Uterus (tissue), 4 donors: ENCODE data around the gene NXNL2. TPM values are rescaled to one million over a fixed set of nuclear protein-coding genes. Genes with fewer than 3 reads are reported as not detected.

Source experiments
- DNase-seq, 2 donors: peaks; one replicate each; pipeline ENCODE4 v3.0.0-alpha.2; 2019 to 2020
- H3K27ac ChIP-seq, 2 donors: fragments of 200-600 bp; sonication (generic); 1 replicate in 1 of 2; 2 replicates in 1 of 2; pipeline ENCODE4 v1.5.1; 2016 to 2018
- H3K27me3 ChIP-seq, 2 donors: fragments of 200-600 bp; sonication (generic); one replicate each; pipeline ENCODE4 v1.5.1; 2018 to 2019; ENCODE audit warnings: control low read depth in 1 of 2
- H3K36me3 ChIP-seq, 2 donors: fragments of 200-600 bp; sonication (generic); one replicate each; pipeline ENCODE4 v1.5.1; 2019; ENCODE audit warnings: control low read depth in 1 of 2
- H3K4me1 ChIP-seq, 2 donors: fragments of 200-600 bp; sonication (generic); one replicate each; pipeline ENCODE4 v1.5.1; 2018 to 2019; ENCODE audit warnings: control low read depth in 1 of 2
- H3K4me3 ChIP-seq, 2 donors: fragments of 200-600 bp; sonication (generic); 1 replicate in 1 of 2; 2 replicates in 1 of 2; pipeline ENCODE4 v1.5.1; 2018 to 2019; ENCODE audit warnings: mild to moderate bottlenecking in 1 of 2
- H3K9me3 ChIP-seq, 2 donors: fragments of 200-600 bp; sonication (generic); one replicate each; pipeline ENCODE4 v1.5.1; 2019; ENCODE audit warnings: control low read depth in 1 of 2
- POLR2A ChIP-seq, 2 donors: fragments of 450-650 bp; IDR thresholded peaks; one replicate each; pipeline ENCODE4 v1.6.1; 2016; ENCODE audit warnings: antibody characterized with exemption in 2 of 2, mild to moderate bottlenecking in 1 of 2, moderate library complexity in 1 of 2
- intact Hi-C: fragments of 100-400 bp; cut with DNase I; formaldehyde crosslinking; loops from one replicate; pipeline ENCODE4 v1.15.1; 2023; ENCODE audit warnings: low total_unique reads
- total RNA-seq, 4 donors: library from RNA; depleted of rRNA in 3 of 4; stranded (reverse); fragments of >200 nt in 3 of 4; gene quantifications; one replicate each; pipeline versions ENCODE4 v1.1.0 to v1.2.4, GENCODE V29; 2014 to 2023
- TF ChIP-seq, protein P1 (sequence below), 4 experiments: fragments of 200-600 bp in 2 of 4; fragments of 450-650 bp in 2 of 4; sonication (generic) in 2 of 4; IDR thresholded peaks; one replicate each; pipeline ENCODE4 v1.5.1; 2016 to 2019; ENCODE audit warnings: antibody characterized with exemption in 4 of 4, mild to moderate bottlenecking in 2 of 4, moderate library complexity in 1 of 4
- donor health status: DM: yes; HTN: yes; CAD: no.

Gene NXNL2
- total RNA-seq, 4 donors from 2014 or later: 2.0 to 32.4 (median 9.7) TPM

GRCh38 chr9:88567870-88568269 is 32.9 kb downstream of the NXNL2 start:
- H3K36me3 ChIP-seq: no peaks in the 10 kb centered on the region
- no peak overlapping the region for H3K4me3 ChIP-seq
- no peak for DNase-seq
- no peaks in the 10 kb centered on the region for H3K4me1 ChIP-seq
- no peak overlapping the region for H3K27ac ChIP-seq
- TF ChIP-seq, protein P1, sequence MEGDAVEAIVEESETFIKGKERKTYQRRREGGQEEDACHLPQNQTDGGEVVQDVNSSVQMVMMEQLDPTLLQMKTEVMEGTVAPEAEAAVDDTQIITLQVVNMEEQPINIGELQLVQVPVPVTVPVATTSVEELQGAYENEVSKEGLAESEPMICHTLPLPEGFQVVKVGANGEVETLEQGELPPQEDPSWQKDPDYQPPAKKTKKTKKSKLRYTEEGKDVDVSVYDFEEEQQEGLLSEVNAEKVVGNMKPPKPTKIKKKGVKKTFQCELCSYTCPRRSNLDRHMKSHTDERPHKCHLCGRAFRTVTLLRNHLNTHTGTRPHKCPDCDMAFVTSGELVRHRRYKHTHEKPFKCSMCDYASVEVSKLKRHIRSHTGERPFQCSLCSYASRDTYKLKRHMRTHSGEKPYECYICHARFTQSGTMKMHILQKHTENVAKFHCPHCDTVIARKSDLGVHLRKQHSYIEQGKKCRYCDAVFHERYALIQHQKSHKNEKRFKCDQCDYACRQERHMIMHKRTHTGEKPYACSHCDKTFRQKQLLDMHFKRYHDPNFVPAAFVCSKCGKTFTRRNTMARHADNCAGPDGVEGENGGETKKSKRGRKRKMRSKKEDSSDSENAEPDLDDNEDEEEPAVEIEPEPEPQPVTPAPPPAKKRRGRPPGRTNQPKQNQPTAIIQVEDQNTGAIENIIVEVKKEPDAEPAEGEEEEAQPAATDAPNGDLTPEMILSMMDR (IDR thresholded peaks at IDR 0.05): no peak
- TF ChIP-seq POLR2A (IDR thresholded peaks at IDR 0.05): no peak
- H3K9me3 ChIP-seq: no peaks in the 10 kb centered on the region
- H3K27me3 ChIP-seq: no peaks in the 10 kb centered on the region
- intact Hi-C loops: no loop called here

- intact Hi-C loops: loop anchor here (10.0 kb wide), 1 partner anchor 177 kb away; no protein-coding TSS in a partner anchor
- Histone ChIP-seq H3K27ac (no peak overlapping the region), H3K27me3 (no peaks in the 10 kb centered on the region)
Measured at GRCh38 chr9:88571419-88571818, 36.4 kb downstream of the NXNL2 start.

GRCh38 chr9:88572684-88573083 is 37.7 kb downstream of the NXNL2 start:
- TF ChIP-seq, protein P1 (IDR thresholded peaks at IDR 0.05): no peak
- no peak for TF ChIP-seq POLR2A (IDR thresholded peaks at IDR 0.05)
- H3K4me3 ChIP-seq: no peak overlapping the region
- no peaks in the 10 kb centered on the region for H3K4me1 ChIP-seq
- no peaks in the 10 kb centered on the region for H3K9me3 ChIP-seq
- H3K27ac ChIP-seq: no peak overlapping the region
- no peak for DNase-seq
- H3K36me3 ChIP-seq: no peaks in the 10 kb centered on the region
- no peaks in the 10 kb centered on the region for H3K27me3 ChIP-seq
- intact Hi-C loops: loop anchor here (10.0 kb wide), 1 partner anchor 178 kb away; no protein-coding TSS in a partner anchor

More at GRCh38 chr9:88571419-88571818, 36.4 kb downstream of the NXNL2 start:
- DNase-seq: no peak
- Histone ChIP-seq H3K4me1 (no peaks in the 10 kb centered on the region), H3K36me3 (no peaks in the 10 kb centered on the region), H3K9me3 (no peaks in the 10 kb centered on the region), H3K4me3 (no peak overlapping the region)
- no peak for TF ChIP-seq POLR2A (IDR thresholded peaks at IDR 0.05)
- TF ChIP-seq, protein P1 (IDR thresholded peaks at IDR 0.05): no peak

DNA sequence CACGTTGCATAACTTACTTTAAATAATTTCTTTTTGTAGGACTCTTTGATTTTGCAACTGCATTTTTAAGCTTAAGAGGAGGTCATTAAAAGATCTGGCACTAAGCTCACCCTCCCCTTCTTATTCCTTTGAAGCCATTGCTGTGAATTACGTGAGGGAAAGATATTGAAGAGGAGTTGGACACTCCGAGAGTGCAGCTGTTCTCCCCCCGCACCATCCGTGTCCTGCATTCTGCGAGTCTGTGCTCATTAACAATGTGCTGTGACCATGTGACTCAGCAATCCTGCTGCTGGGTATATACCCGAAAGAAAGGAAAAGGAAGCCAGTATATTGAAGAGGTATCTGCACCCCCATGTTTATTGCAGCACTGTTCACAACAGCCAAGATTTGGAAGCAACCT is 40.0 kb downstream of the NXNL2 start:
- intact Hi-C loops: loop anchor here (10.0 kb wide), 1 partner anchor 180 kb away; no protein-coding TSS in a partner anchor
- no peak overlapping the region for H3K4me3 ChIP-seq
- H3K9me3 ChIP-seq: no peaks in the 10 kb centered on the region
- TF ChIP-seq, protein P1 (IDR thresholded peaks at IDR 0.05): no peak
- no peak for TF ChIP-seq POLR2A (IDR thresholded peaks at IDR 0.05)
- H3K36me3 ChIP-seq: no peaks in the 10 kb centered on the region
- DNase-seq: peak; percentile 56 to 59
- no peak overlapping the region for H3K27ac ChIP-seq
- H3K4me1 ChIP-seq: no peaks in the 10 kb centered on the region
- H3K27me3 ChIP-seq: no peaks in the 10 kb centered on the region

DNA sequence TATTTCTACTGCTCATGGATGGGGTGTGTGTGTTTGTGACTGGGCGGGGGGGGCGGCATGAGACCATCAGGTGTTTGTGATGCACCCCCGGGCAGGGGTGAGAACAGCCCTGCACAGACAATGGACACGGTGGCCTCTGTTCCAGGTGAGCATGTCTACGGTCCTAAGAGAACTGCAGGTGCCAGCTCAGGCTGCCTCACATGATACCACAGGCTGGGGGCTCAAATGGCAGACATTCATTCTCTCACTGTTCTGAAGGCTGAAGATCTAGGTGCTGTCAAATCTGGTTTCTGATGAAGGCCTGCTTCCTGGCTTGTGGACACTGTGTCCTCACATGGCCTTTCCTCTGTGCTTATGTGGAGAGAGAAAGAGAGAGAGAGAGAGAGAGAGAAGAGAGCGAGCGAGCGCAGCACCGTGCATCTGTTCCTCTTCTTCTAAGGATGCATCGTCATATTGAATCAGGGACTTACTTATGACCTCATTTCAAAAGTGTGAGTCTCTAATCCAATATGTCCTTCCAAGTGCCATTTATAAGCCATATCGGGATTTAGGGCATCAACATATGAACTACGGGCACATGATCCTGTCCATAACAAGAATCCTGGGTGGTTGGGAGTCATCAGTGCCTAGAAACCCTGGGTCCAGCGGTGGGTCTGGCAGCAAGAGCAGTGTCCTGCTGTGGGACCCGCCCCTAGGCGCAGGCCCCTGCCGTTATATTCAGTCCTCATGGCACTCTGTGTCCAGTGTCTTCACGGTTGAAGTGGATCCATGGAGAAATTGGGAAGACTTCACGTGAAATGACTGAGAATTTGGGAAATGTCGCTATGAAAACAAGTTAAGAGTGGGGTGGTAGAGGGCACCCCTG is 42.5 kb downstream of the NXNL2 start:
- Histone ChIP-seq H3K4me1 (no peaks in the 10 kb centered on the region), H3K36me3 (no peaks in the 10 kb centered on the region), H3K27me3 (no peaks in the 10 kb centered on the region), H3K9me3 (no peaks in the 10 kb centered on the region), H3K4me3 (no peak overlapping the region), H3K27ac (no peak overlapping the region)
- no peak for DNase-seq
- no peak for TF ChIP-seq POLR2A (IDR thresholded peaks at IDR 0.05)
- TF ChIP-seq, protein P1 (IDR thresholded peaks at IDR 0.05): no peak
- intact Hi-C loops: loop anchor here (10.0 kb wide), 1 partner anchor 183 kb away; no protein-coding TSS in a partner anchor
